Suprapubic skin (tissue), 4 donors: ENCODE results near the gene ROS1.

ENCODE experiments used
- CTCF ChIP-seq, 2 donors: fragments of 200-600 bp in 1 of 2; fragments of 450-650 bp in 1 of 2; sonication (generic) in 1 of 2; IDR thresholded peaks; one replicate each; pipeline ENCODE4 v1.5.1; 2016 to 2019; ENCODE audit warnings: antibody characterized with exemption in 2 of 2, mild to moderate bottlenecking in 1 of 2, moderate library complexity in 1 of 2
- EP300 ChIP-seq: sonication (generic); formaldehyde crosslinking; IDR thresholded peaks from one replicate; pipeline ENCODE4 v1.6.1; 2017; ENCODE audit warnings: antibody characterized with exemption
- POLR2A ChIP-seq, 2 donors: fragments of 450-650 bp; IDR thresholded peaks; one replicate each; pipeline ENCODE4 v1.6.1; 2017; ENCODE audit warnings: antibody characterized with exemption in 2 of 2, mild to moderate bottlenecking in 2 of 2, moderate library complexity in 2 of 2
- POLR2AphosphoS5 ChIP-seq, 3 donors: sonication (generic); formaldehyde crosslinking; IDR thresholded peaks; one replicate each; pipeline ENCODE4 v1.6.1; 2017; ENCODE audit warnings: antibody characterized with exemption in 3 of 3

- no peak for TF ChIP-seq POLR2A (IDR thresholded peaks at IDR 0.05)
- TF ChIP-seq CTCF (IDR thresholded peaks at IDR 0.05): no peak
- TF ChIP-seq POLR2AphosphoS5 (IDR thresholded peaks at IDR 0.05): no peak
- TF ChIP-seq EP300: no peak
These were observed 66.2 kb downstream of the ROS1 start for GRCh38 chr6:117359581-117359980.
